KMS-11 (cell line): ENCODE measurements around the gene SLC35F6.
A peak's percentile ranks its signal among the peaks of the same experiment; 100 is the strongest.

Source experiments
- H2AFZ ChIP-seq: fragments of 200-600 bp; sonication (generic); 2 replicates; pipeline ENCODE4 v1.6.1; 2016; ENCODE audit warnings: antibody characterized with exemption, mixed run types, low read depth
- H3K27ac ChIP-seq: fragments of 200-600 bp; sonication (generic); 2 replicates; pipeline ENCODE4 v1.6.1; 2016; ENCODE audit warnings: mild to moderate bottlenecking, mixed run types
- H3K27me3 ChIP-seq: fragments of 200-600 bp; sonication (generic); 2 replicates; pipeline ENCODE4 v1.6.1; 2017; ENCODE audit warnings: mild to moderate bottlenecking, low read depth, mixed run types, moderate library complexity; ENCODE audit not compliant: insufficient read depth
- H3K36me3 ChIP-seq: fragments of 200-600 bp; sonication (generic); 2 replicates; pipeline ENCODE4 v1.6.1; 2017; ENCODE audit warnings: mild to moderate bottlenecking, mixed run types; ENCODE audit not compliant: insufficient read depth
- H3K4me1 ChIP-seq: fragments of 200-600 bp; sonication (generic); 2 replicates; pipeline ENCODE4 v1.6.1; 2016; ENCODE audit warnings: mild to moderate bottlenecking, low read depth, mixed run types; ENCODE audit not compliant: poor library complexity, severe bottlenecking
- H3K4me2 ChIP-seq: fragments of 200-600 bp; sonication (generic); 2 replicates; pipeline ENCODE4 v1.7.0; 2016; ENCODE audit warnings: mild to moderate bottlenecking, mixed run types
- H3K4me3 ChIP-seq: fragments of 200-600 bp; sonication (generic); IDR thresholded peaks from 2 replicates; pipeline ENCODE4 v1.6.1; 2017; ENCODE audit warnings: low read depth, low read length, mixed read lengths; ENCODE audit not compliant: insufficient read depth
- H3K79me2 ChIP-seq: fragments of 200-600 bp; sonication (generic); 2 replicates; pipeline ENCODE4 v1.6.1; 2016; ENCODE audit warnings: low read depth, mixed run types; ENCODE audit not compliant: insufficient read depth
- H3K9ac ChIP-seq: fragments of 200-600 bp; sonication (generic); 2 replicates; pipeline ENCODE4 v1.6.1; 2016; ENCODE audit warnings: mild to moderate bottlenecking, mixed run types
- H4K20me1 ChIP-seq: fragments of 200-600 bp; sonication (generic); 2 replicates; pipeline ENCODE4 v1.6.1; 2016; ENCODE audit warnings: mild to moderate bottlenecking, mixed run types; ENCODE audit not compliant: insufficient read depth
- CTCF ChIP-seq: fragments of 200-600 bp; sonication (generic); conservative IDR thresholded peaks from 2 replicates; pipeline ENCODE4 v1.6.1; 2017; ENCODE audit warnings: low read depth, mild to moderate bottlenecking, antibody characterized with exemption, low read length, moderate library complexity, mixed read lengths

The SLC35F6 gene

DNA sequence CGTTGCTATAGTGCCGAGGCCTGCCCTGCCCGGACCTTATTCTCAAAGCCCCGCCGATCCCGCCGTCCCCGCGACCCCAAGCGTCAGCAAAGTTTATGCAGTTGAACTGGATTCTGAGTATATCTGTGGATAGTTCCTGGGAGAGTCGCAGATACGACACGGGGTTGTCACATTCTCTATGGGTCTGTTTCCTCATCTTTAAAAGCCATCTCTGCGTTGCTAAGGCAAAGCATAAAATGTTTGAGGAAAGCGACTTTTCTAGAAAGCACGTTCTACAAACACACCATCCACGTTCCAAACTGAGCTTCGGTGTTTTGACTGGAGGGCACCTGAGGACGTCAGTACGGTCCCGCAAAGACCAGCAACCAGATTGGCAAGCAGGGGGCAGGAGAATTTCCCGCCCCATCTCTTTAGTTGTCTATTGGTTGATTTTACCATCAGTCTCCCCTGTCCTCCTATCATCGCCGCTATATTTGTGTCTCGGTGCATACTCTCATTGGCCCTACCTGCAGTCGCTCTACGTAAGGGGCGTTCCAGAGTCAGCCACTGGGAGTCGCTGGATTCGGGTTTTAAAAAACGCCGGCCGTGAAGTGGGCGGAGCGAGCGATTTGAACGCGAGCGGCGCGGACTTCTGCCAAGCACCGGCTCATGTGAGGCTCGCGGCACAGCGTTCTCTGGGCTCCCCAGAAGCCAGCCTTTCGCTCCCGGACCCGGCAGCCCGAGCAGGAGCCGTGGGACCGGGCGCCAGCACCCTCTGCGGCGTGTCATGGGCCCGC lies 21.5 kb downstream of the SLC35F6 start, which contains the start of gene CENPA:
Gene CENPA (plus strand): TSS at position 626 of the 776 bp plus-strand sequence. CDS start 141 bp downstream, at position 767.
- no peaks in the 10 kb centered on the region for H3K27me3 ChIP-seq
- peak within 1 kb of the TSS; percentile 23 for H3K4me3 ChIP-seq
- H3K4me2 ChIP-seq = peak within 1 kb of the TSS; percentile 76
- peak; percentile 43 for TF ChIP-seq CTCF
- H3K27ac ChIP-seq = peak within 1 kb of the TSS; percentile 63
- peak within 1 kb of the TSS; percentile 84 for H2AFZ ChIP-seq
- peaks cover 44% of the 10 kb centered on the region for H3K79me2 ChIP-seq
- no peaks in the 10 kb centered on the region for H4K20me1 ChIP-seq
- H3K4me1 ChIP-seq = peaks cover 15% of the 10 kb centered on the region
- H3K36me3 ChIP-seq = no peaks in the 10 kb centered on the region; the same call in 1 of the 2 replicates
- H3K9ac ChIP-seq = peak within 1 kb of the TSS; percentile 73

- peak overlapping the region; percentile 73 for H3K9ac ChIP-seq
- H2AFZ ChIP-seq = peak overlapping the region; percentile 50
- no peaks in the 10 kb centered on the region for H4K20me1 ChIP-seq
- peak overlapping the region; percentile 61 for H3K27ac ChIP-seq
- H3K79me2 ChIP-seq = peaks cover 52% of the 10 kb centered on the region
- no peak for TF ChIP-seq CTCF
- peak overlapping the region; percentile 23 for H3K4me3 ChIP-seq
- H3K4me1 ChIP-seq = peaks cover 15% of the 10 kb centered on the region
- peak overlapping the region; percentile 76 for H3K4me2 ChIP-seq
- H3K27me3 ChIP-seq = no peaks in the 10 kb centered on the region
- no peaks in the 10 kb centered on the region; the same call in 1 of the 2 replicates for H3K36me3 ChIP-seq
Observed at GRCh38 chr2:26786207-26787028, 22.3 kb downstream of the SLC35F6 start.

GRCh38 chr2:26792720-26793119 lies 28.6 kb downstream of the SLC35F6 start:
- H3K79me2 ChIP-seq = peaks cover 39% of the 10 kb centered on the region
- peaks cover 7% of the 10 kb centered on the region; the same call in 1 of the 2 replicates for H3K36me3 ChIP-seq

More at GRCh38 chr2:26792720-26793119, 28.6 kb downstream of the SLC35F6 start:
- H3K9ac ChIP-seq = no peak overlapping the region
- H2AFZ ChIP-seq = no peak overlapping the region
- no peak for TF ChIP-seq CTCF
- H3K4me1 ChIP-seq = peaks cover 3% of the 10 kb centered on the region
- no peak overlapping the region for H3K27ac ChIP-seq
- no peaks in the 10 kb centered on the region for H3K27me3 ChIP-seq
- no peaks in the 10 kb centered on the region for H4K20me1 ChIP-seq
- H3K4me2 ChIP-seq = no peak overlapping the region
- H3K4me3 ChIP-seq = no peak overlapping the region
